Mesendoderm (in vitro differentiated cells): ENCODE results near the gene OR10G7. TPM values are rescaled to one million over a fixed set of nuclear protein-coding genes. Genes with fewer than 3 reads are reported as not detected.

Source experiments
- DNase-seq: peaks from one replicate; pipeline ENCODE4 v3.0.0; 2013
- H2AK5ac ChIP-seq: 2 replicates; pipeline ENCODE4 v1.6.1; 2013; ENCODE audit warnings: low read length, inconsistent platforms
- H2BK120ac ChIP-seq: 2 replicates; pipeline ENCODE4 v1.6.1; 2013; ENCODE audit warnings: low read depth, mild to moderate bottlenecking, low read length, moderate library complexity, mixed read lengths
- H2BK15ac ChIP-seq: replicated peaks from 2 replicates; pipeline ENCODE4 v1.6.1; 2013; ENCODE audit warnings: low read depth, mild to moderate bottlenecking, moderate library complexity
- H2BK5ac ChIP-seq: 2 replicates; pipeline ENCODE4 v1.6.1; 2013; ENCODE audit warnings: low read length, inconsistent platforms
- H3K18ac ChIP-seq: 2 replicates; pipeline ENCODE4 v1.6.1; 2013; ENCODE audit warnings: mild to moderate bottlenecking, low read length, mixed read lengths
- H3K23ac ChIP-seq: one replicate; pipeline ENCODE4 v1.6.1; 2013; ENCODE audit warnings: low read length
- H3K27ac ChIP-seq: 2 replicates; pipeline ENCODE4 v1.5.1; 2013; ENCODE audit warnings: low read depth, mild to moderate bottlenecking, inconsistent platforms, low read length, moderate library complexity
- H3K27me3 ChIP-seq: 2 replicates; pipeline ENCODE4 v1.6.1; 2013; ENCODE audit warnings: low read length, control low read depth, mild to moderate bottlenecking, inconsistent platforms; ENCODE audit not compliant: insufficient read depth, poor library complexity
- H3K36me3 ChIP-seq: 2 replicates; pipeline ENCODE4 v1.6.1; 2013; ENCODE audit warnings: low read length, inconsistent platforms; ENCODE audit not compliant: control insufficient read depth, insufficient read depth
- H3K4ac ChIP-seq: one replicate; pipeline ENCODE4 v1.6.1; 2013; ENCODE audit warnings: low read depth, mild to moderate bottlenecking, low read length, moderate library complexity
- H3K4me1 ChIP-seq: 2 replicates; pipeline ENCODE4 v1.6.1; 2013; ENCODE audit warnings: low read depth, low read length, inconsistent platforms; ENCODE audit not compliant: control insufficient read depth
- H3K4me2 ChIP-seq: 2 replicates; pipeline ENCODE4 v1.6.1; 2013; ENCODE audit warnings: low read length
- H3K4me3 ChIP-seq: 2 replicates; pipeline ENCODE4 v1.5.1; 2013; ENCODE audit warnings: mild to moderate bottlenecking, low read length
- H3K56ac ChIP-seq: one replicate; pipeline ENCODE4 v1.6.1; 2013; ENCODE audit warnings: low read length
- H3K79me1 ChIP-seq: 2 replicates; pipeline ENCODE4 v1.6.1; 2013; ENCODE audit warnings: low read length, inconsistent platforms
- H3K79me2 ChIP-seq: 2 replicates; pipeline ENCODE4 v1.6.1; 2013; ENCODE audit warnings: mild to moderate bottlenecking, low read length; ENCODE audit not compliant: control insufficient read depth, insufficient read depth
- H3K9ac ChIP-seq: 2 replicates; pipeline ENCODE4 v1.6.1; 2013; ENCODE audit warnings: low read length, inconsistent platforms
- H4K5ac ChIP-seq: one replicate; pipeline ENCODE4 v1.6.1; 2013; ENCODE audit warnings: low read length
- H4K8ac ChIP-seq: one replicate; pipeline ENCODE4 v1.6.1; 2013; ENCODE audit warnings: low read depth, mild to moderate bottlenecking, control low read depth, low read length, moderate library complexity
- WGBS: extraction: QIAGEN DNeasy Blood & Tissue Kit; methylation state at CpG from one replicate; pipeline ENCODE4 v1.1.7; 2013; ENCODE audit warnings: low lambda C conversion rate, missing lambda C conversion rate; ENCODE audit not compliant: insufficient coverage; ENCODE audit errors: extremely low coverage; 5-methylcytosine and 5-hydroxymethylcytosine counted together
- polyA plus RNA-seq, 2 experiments: library from polyadenylated mRNA; stranded (reverse); fragments of 200-250 nt; gene quantifications; one replicate each; pipeline ENCODE4 v1.2.3, GENCODE V29; 2013

Gene OR10G7
- polyA plus RNA-seq (2013, experiment 1 of 2), result not detected
- not detected for polyA plus RNA-seq (2013, experiment 2 of 2)

DNA sequence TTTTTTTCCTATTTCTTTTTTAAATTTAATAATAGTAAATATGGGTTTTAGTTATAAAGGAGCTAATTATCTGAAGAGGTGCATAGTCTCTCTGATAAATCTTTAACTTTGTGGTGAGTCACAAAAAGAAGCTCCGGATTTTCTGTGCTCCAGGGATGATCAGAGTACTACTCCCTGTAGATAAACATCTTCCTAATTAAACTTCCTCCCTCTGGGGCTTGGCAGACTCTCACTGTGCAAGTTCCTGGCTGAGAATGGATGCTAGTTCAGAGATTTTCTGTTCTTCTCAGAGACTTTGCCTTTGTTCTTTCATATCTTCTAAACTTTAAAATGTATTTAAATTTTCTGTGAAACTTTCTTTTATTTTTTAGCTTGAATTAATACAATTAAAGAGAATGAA is at the start of gene OR10G7:
OR10G7 (minus strand) TSS at position 72 of the 400 bp plus-strand sequence. CDS start 2,324 bp downstream, outside the sequence.
- Histone ChIP-seq H3K56ac (no peak within 1 kb of the TSS), H3K9ac (no peak within 1 kb of the TSS), H3K4me1 (no peaks in the 10 kb centered on the region), H2BK15ac (no peak within 1 kb of the TSS), H4K5ac (no peak within 1 kb of the TSS), H3K18ac (no peak within 1 kb of the TSS), H3K4ac (no peak within 1 kb of the TSS), H2BK5ac (no peak within 1 kb of the TSS), H3K4me2 (no peak within 1 kb of the TSS), H3K79me2 (no peaks in the 10 kb centered on the region), H2BK120ac (no peak within 1 kb of the TSS), H2AK5ac (no peak within 1 kb of the TSS), H3K23ac (no peak within 1 kb of the TSS), H4K8ac (no peak within 1 kb of the TSS), H3K27me3 (no peaks in the 10 kb centered on the region), H3K27ac (no peak within 1 kb of the TSS), H3K36me3 (no peaks in the 10 kb centered on the region), H3K4me3 (no peak within 1 kb of the TSS), H3K79me1 (no peaks in the 10 kb centered on the region)
- DNase-seq, result peak; percentile 48
- no CpG with 5 or more reads among the region's 1 CpG for WGBS

- Histone ChIP-seq H3K27me3 (no peaks in the 10 kb centered on the region), H3K79me1 (no peaks in the 10 kb centered on the region), H4K5ac (no peak overlapping the region), H3K9ac (no peak overlapping the region), H2AK5ac (no peak overlapping the region), H3K4me1 (no peaks in the 10 kb centered on the region), H2BK15ac (no peak overlapping the region), H3K4me2 (no peak overlapping the region), H2BK5ac (no peak overlapping the region), H3K56ac (no peak overlapping the region), H3K18ac (no peak overlapping the region), H2BK120ac (no peak overlapping the region), H3K36me3 (no peaks in the 10 kb centered on the region), H3K4ac (no peak overlapping the region), H3K4me3 (no peak overlapping the region), H3K79me2 (no peaks in the 10 kb centered on the region), H4K8ac (no peak overlapping the region), H3K23ac (no peak overlapping the region), H3K27ac (no peak overlapping the region)
- peak; percentile 26 for DNase-seq
- WGBS, result no CpG with 5 or more reads among the region's 10 CpGs
Observed at GRCh38 chr11:124085997-124086846, 45.1 kb upstream of the OR10G7 start.

DNA sequence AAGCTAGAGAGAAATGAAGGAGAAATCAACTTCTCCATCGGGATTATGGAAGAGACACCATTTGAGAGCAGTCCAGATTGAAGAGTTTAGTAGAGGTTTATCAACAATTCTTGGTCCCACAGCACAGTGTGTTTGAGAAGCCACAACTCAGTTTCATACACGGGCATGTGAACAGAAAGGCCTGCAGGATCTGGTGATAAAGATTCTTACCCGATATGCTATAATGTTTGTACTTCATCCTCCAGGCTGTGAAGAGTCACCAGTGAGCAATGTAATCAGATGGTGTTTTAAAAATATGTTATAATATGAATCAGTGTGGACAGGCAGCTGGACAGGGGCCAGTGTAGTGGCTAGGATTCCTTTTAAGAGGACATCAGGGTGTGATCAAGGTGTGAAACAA is 44.5 kb upstream of the OR10G7 start:
- no peak overlapping the region for H4K5ac ChIP-seq
- H3K18ac ChIP-seq, result no peak overlapping the region
- H3K4me2 ChIP-seq, result no peak overlapping the region
- no peak overlapping the region for H3K4me3 ChIP-seq
- H3K36me3 ChIP-seq, result no peaks in the 10 kb centered on the region
- H3K9ac ChIP-seq, result no peak overlapping the region
- no peaks in the 10 kb centered on the region for H3K79me2 ChIP-seq
- DNase-seq, result no peak
- H4K8ac ChIP-seq, result no peak overlapping the region
- H2BK5ac ChIP-seq, result no peak overlapping the region
- H3K56ac ChIP-seq, result no peak overlapping the region
- WGBS, result no CpG with 5 or more reads among the region's 3 CpGs
- H3K27ac ChIP-seq, result no peak overlapping the region
- H3K4me1 ChIP-seq, result no peaks in the 10 kb centered on the region
- no peak overlapping the region for H2BK120ac ChIP-seq
- no peak overlapping the region for H3K23ac ChIP-seq
- H2BK15ac ChIP-seq, result no peak overlapping the region
- no peaks in the 10 kb centered on the region for H3K27me3 ChIP-seq
- no peaks in the 10 kb centered on the region for H3K79me1 ChIP-seq
- no peak overlapping the region for H2AK5ac ChIP-seq
- no peak overlapping the region for H3K4ac ChIP-seq

DNA sequence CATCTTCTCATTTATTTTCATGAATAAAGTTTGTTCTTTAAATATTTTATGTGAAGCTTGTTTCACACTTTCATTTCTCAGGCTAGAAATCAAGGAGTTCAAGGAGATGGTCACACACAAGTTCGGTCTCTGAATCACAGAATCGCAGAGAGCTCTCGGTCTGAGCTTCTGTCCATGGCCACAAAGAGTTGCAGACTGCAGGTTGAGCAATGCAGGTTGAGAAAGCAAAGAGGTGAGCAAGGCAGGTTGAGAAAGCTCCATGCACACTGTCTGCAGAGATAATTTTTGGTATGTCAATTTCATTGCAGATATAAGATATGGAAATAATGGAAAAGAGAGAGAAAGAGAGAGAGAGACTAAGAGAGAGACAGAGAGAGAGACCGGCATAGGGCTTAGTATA is 41.2 kb upstream of the OR10G7 start:
- no peaks in the 10 kb centered on the region for H3K79me2 ChIP-seq
- H2AK5ac ChIP-seq, result no peak overlapping the region
- no CpG with 5 or more reads among the region's 4 CpGs for WGBS
- no peak overlapping the region for H3K4me3 ChIP-seq
- no peaks in the 10 kb centered on the region for H3K79me1 ChIP-seq
- H3K56ac ChIP-seq, result no peak overlapping the region
- H4K5ac ChIP-seq, result no peak overlapping the region
- no peak for DNase-seq
- no peak overlapping the region for H3K4me2 ChIP-seq
- no peaks in the 10 kb centered on the region for H3K27me3 ChIP-seq
- no peak overlapping the region for H3K18ac ChIP-seq
- H2BK15ac ChIP-seq, result no peak overlapping the region
- no peak overlapping the region for H3K27ac ChIP-seq
- H2BK120ac ChIP-seq, result no peak overlapping the region
- no peak overlapping the region for H3K23ac ChIP-seq
- no peak overlapping the region for H4K8ac ChIP-seq
- H3K4ac ChIP-seq, result no peak overlapping the region
- no peaks in the 10 kb centered on the region for H3K36me3 ChIP-seq
- H3K4me1 ChIP-seq, result no peaks in the 10 kb centered on the region
- no peak overlapping the region for H2BK5ac ChIP-seq
- no peak overlapping the region for H3K9ac ChIP-seq

- no peaks in the 10 kb centered on the region for H3K4me1 ChIP-seq
- no peak overlapping the region for H2BK5ac ChIP-seq
- no peak overlapping the region for H3K18ac ChIP-seq
- H2AK5ac ChIP-seq, result no peak overlapping the region
- no peak overlapping the region for H3K56ac ChIP-seq
- no CpG with 5 or more reads among the region's 3 CpGs for WGBS
- no peaks in the 10 kb centered on the region for H3K27me3 ChIP-seq
- no peak overlapping the region for H2BK120ac ChIP-seq
- no peak for DNase-seq
- no peak overlapping the region for H3K9ac ChIP-seq
- no peak overlapping the region for H3K4me2 ChIP-seq
- no peak overlapping the region for H3K4me3 ChIP-seq
- no peak overlapping the region for H3K27ac ChIP-seq
- H3K4ac ChIP-seq, result no peak overlapping the region
- no peak overlapping the region for H4K8ac ChIP-seq
- no peaks in the 10 kb centered on the region for H3K79me2 ChIP-seq
- no peaks in the 10 kb centered on the region for H3K36me3 ChIP-seq
- no peak overlapping the region for H4K5ac ChIP-seq
- H3K79me1 ChIP-seq, result no peaks in the 10 kb centered on the region
- H2BK15ac ChIP-seq, result no peak overlapping the region
- H3K23ac ChIP-seq, result no peak overlapping the region
Observed at GRCh38 chr11:124081483-124081882, 40.4 kb upstream of the OR10G7 start.
